Astrocyte of the cerebellum (primary cell): ENCODE results near the gene CHMP1A.
"Not testable (repeated sequence)": the region's sequence is repeated elsewhere in the genome, so short reads cannot be mapped to it uniquely, and the experiment has no call there.

Experiments
- DNase-seq: peaks from one replicate; pipeline ENCODE4 v3.0.0-alpha.2; 2011; ENCODE audit warnings: low read depth
- H3K4me3 ChIP-seq: 2 replicates; pipeline ENCODE4 v1.5.1; 2011; ENCODE audit warnings: mild to moderate bottlenecking, low read depth, low read length, moderate library complexity
- in situ Hi-C: cut with HindIII; loops from 2 replicates; pipeline ENCODE4 v1.10.0; 2017; ENCODE audit warnings: low sequenced_read_pairs
- TF ChIP-seq, protein P1 (sequence below): IDR thresholded peaks from 2 replicates; pipeline ENCODE4 v1.5.1; 2012; ENCODE audit warnings: low read length, low read depth, moderate library complexity, mild to moderate bottlenecking; ENCODE audit errors: missing control alignments

CHMP1A gene

DNA sequence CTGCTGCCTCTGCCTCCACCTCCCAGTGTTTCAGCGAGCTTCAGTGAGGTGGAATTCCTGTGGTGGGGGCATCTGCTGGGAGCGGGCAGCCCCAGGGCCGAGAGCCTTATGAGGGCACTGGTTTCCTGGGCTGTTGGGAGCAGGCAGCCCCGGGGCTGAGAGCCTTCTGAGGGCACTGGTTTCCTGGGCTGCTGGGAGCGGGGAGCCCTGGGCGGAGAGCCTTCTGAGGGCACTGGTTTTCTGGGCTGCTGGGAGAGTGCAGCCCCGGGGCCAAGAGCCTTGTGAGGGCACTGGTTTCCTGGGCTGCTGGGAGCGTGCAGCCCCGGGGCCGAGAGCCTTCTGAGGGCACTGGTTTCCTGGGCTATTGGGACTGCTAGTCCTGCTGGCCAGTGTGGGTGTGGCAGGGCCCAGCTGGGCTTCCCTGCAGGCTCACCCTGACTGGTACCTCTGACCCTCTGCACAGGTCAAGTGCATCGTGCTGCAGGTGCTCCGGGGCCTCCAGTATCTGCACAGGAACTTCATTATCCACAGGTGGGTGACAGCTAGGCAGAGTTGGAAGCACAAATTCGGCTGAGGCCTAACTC, 34.6 kb upstream of the CHMP1A start:
- H3K4me3 ChIP-seq: no peak overlapping the region
- no peak for DNase-seq
- TF ChIP-seq, protein P1, sequence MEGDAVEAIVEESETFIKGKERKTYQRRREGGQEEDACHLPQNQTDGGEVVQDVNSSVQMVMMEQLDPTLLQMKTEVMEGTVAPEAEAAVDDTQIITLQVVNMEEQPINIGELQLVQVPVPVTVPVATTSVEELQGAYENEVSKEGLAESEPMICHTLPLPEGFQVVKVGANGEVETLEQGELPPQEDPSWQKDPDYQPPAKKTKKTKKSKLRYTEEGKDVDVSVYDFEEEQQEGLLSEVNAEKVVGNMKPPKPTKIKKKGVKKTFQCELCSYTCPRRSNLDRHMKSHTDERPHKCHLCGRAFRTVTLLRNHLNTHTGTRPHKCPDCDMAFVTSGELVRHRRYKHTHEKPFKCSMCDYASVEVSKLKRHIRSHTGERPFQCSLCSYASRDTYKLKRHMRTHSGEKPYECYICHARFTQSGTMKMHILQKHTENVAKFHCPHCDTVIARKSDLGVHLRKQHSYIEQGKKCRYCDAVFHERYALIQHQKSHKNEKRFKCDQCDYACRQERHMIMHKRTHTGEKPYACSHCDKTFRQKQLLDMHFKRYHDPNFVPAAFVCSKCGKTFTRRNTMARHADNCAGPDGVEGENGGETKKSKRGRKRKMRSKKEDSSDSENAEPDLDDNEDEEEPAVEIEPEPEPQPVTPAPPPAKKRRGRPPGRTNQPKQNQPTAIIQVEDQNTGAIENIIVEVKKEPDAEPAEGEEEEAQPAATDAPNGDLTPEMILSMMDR: no peak
- in situ Hi-C loops: loop anchor here (25.0 kb wide), 1 partner anchor 405 kb away; no protein-coding TSS in a partner anchor

DNA sequence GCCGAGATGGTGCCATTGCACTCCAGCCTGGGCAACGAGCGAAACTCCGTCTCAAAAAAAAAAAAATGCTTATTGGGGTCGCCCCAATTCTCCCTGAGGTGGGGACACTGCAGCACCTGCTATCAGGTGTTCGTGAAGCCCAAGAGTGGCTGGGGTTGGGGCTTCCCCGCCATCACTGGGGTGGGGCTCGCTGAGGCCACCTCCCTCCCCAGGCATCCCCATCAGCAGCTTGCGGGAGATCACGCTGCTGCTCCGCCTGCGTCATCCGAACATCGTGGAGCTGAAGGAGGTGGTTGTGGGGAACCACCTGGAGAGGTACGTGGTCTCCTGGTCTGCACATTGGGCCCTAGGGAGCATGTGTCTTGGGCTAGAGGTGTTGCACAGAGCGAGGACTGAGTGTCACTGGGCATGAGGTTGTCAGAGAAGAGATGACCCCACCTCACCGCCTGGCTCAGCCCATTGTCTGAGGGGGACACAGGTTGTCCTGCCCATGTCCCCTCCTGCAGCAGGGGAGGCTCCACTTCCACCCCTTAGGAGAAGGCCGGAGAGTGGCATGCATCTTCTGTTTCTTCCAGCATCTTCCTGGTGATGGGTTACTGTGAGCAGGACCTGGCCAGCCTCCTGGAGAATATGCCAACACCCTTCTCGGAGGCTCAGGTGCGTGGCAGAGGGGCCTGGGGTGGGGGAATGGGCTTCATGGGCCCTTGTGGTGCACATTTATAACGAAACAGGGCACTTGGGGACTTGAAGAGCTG, 33.9 kb upstream of the CHMP1A start:
- in situ Hi-C loops: loop anchor here (25.0 kb wide), 1 partner anchor 404 kb away; no protein-coding TSS in a partner anchor
- no peak overlapping the region for H3K4me3 ChIP-seq
- TF ChIP-seq, protein P1: no peak
- no peak for DNase-seq

DNA sequence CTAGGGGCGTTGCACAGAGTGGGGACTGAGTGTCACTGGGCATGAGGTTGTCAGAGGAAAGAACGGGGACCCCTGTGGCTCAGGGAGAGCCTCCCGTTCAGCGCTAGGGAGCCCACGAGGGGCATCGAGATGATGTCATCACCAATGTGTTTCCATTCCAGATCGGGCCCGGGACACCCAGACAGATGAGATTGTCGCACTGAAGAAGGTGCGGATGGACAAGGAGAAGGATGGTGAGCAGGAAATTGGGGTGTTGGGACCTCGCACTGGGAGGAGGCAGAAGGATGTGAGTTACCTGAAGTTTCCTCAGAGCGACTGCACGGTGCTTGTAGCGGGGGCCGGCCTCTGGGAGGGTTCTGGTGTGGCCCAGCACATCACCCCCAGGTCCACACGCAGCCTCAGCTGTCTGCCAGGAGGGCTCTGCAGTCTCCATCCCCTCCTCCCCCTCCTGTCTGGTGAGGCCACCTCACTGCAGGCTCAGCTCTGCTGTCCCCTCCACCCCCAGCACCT, 32.9 kb upstream of the CHMP1A start:
- H3K4me3 ChIP-seq: no peak overlapping the region
- TF ChIP-seq, protein P1: no peak
- DNase-seq: no peak
- in situ Hi-C loops: loop anchor here (25.0 kb wide), 1 partner anchor 403 kb away; no protein-coding TSS in a partner anchor

DNA sequence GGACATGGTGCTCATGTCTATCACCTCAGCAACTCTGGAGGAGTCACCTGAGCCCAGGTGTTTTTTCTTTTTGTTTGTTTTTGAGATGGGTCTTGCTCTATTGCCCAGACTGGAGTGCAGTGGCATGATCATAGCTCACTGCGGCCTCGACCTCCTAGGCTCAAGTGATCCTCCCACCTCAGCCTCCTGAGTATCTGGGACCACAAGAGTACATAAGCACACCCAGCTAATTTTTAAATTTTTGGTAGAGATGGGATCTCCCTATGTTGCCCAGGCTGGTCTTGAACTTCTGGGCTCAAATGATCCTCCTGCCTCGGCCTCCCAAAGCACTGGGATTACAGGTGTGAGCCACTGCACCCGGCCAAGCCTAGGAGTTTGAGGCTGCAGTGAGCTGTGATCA, 32.1 kb upstream of the CHMP1A start:
- not testable (repeated sequence) for H3K4me3 ChIP-seq, DNase-seq
- in situ Hi-C loops: loop anchor here (5.0 to 25.0 kb wide), 2 partner anchors 127 to 402 kb away; partner anchors contain the start of gene RPL13

DNA sequence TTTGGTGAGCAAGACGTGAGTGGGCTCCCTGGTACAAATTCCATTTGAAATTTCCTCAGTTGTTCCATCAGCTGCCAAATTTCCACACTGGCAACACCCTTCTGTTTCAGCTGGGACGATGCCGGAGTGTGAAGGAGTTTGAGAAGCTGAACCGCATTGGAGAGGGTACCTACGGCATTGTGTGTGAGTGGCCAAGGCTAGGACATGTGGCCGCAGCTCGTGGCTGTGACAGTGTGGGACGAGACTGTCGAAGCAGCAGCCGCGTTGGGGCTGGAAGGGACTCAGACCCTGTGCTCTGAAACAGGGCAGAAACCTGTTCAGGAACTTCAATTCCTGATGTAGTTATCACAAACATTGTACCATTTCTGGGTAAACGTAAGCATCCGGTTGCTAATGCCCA, 31.6 kb upstream of the CHMP1A start:
- in situ Hi-C loops: loop anchor here (5.0 to 25.0 kb wide), 2 partner anchors 127 to 402 kb away; partner anchors contain the start of gene RPL13
- no peak for DNase-seq
- TF ChIP-seq, protein P1: no peak
- no peak overlapping the region for H3K4me3 ChIP-seq

DNA sequence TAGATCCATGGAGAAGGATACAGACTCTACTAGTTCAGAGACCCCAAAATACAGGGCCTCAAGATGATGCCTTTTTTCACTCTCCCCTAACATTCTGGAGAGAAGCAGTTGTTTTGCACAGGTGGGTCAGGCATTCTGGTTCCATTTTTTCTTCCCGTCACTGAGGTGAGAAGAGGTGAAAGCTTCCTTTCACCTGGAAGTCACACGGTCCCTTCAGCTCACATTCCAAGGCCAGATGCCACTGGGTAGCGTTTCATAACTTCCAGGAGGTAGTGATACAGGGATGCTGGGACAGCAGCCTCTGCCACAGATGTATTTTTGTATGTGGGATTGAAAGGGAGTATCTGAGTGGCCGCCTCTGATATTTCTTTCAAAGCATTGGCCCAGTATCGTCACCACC, 30.9 kb upstream of the CHMP1A start:
- in situ Hi-C loops: loop anchor here (5.0 to 25.0 kb wide), 2 partner anchors 126 to 401 kb away; partner anchors contain the start of gene RPL13
- TF ChIP-seq, protein P1: no peak
- no peak overlapping the region for H3K4me3 ChIP-seq
- no peak for DNase-seq
